Natural killer cell (primary cell): Measurements from ENCODE around the gene CEP350. TPM values are rescaled to one million over a fixed set of nuclear protein-coding genes. Genes with fewer than 3 reads are reported as not detected.

Source experiments
- ATAC-seq, 3 donors: fragments of 150-1000 bp in 2 of 3; fragments of 200-7000 bp in 1 of 3; cut with Tn5 transposase; 1 replicate in 1 of 3; 2 replicates in 2 of 3; pipeline ENCODE4 v1.10.0; 2021; ENCODE audit warnings: mild to moderate bottlenecking in 2 of 3, moderate library complexity in 2 of 3
- DNase-seq, 2 donors: peaks; one replicate each; pipeline versions ENCODE4 v3.0.0 to v3.0.0-alpha.2; 2013 to 2021; ENCODE audit warnings: mixed read lengths in 1 of 2
- H3K27ac ChIP-seq: one replicate; pipeline ENCODE4 v1.5.1; 2013; ENCODE audit warnings: mild to moderate bottlenecking, low read length
- H3K27me3 ChIP-seq: one replicate; pipeline ENCODE4 v1.6.1; 2013; ENCODE audit warnings: low read length; ENCODE audit not compliant: control insufficient read depth, insufficient read depth
- H3K36me3 ChIP-seq: one replicate; pipeline ENCODE4 v1.6.1; 2013; ENCODE audit warnings: low read length; ENCODE audit not compliant: control insufficient read depth, insufficient read depth
- H3K4me1 ChIP-seq: one replicate; pipeline ENCODE4 v1.6.1; 2013; ENCODE audit warnings: low read length; ENCODE audit not compliant: control insufficient read depth, insufficient read depth
- H3K4me3 ChIP-seq: one replicate; pipeline ENCODE4 v1.5.1; 2013; ENCODE audit warnings: low read length
- H3K9me3 ChIP-seq: one replicate; pipeline ENCODE4 v1.6.1; 2013; ENCODE audit warnings: low read length; ENCODE audit not compliant: control insufficient read depth, insufficient read depth
- H3K27ac Mint-ChIP-seq, 2 donors: one replicate each; pipeline ENCODE4 v1.8.0; 2022; ENCODE audit warnings: mild to moderate bottlenecking in 2 of 2, mixed read lengths in 2 of 2, moderate library complexity in 1 of 2
- H3K27me3 Mint-ChIP-seq, 2 donors: one replicate each; pipeline ENCODE4 v1.8.0; 2022; ENCODE audit warnings: low read depth in 2 of 2, mixed read lengths in 2 of 2
- H3K36me3 Mint-ChIP-seq: one replicate; pipeline ENCODE4 v1.8.0; 2022; ENCODE audit warnings: mixed read lengths
- H3K4me1 Mint-ChIP-seq, 2 donors: one replicate each; pipeline ENCODE4 v1.8.0; 2022; ENCODE audit warnings: mixed read lengths in 2 of 2
- H3K4me3 Mint-ChIP-seq: one replicate; pipeline ENCODE4 v1.8.0; 2022; ENCODE audit warnings: mild to moderate bottlenecking, moderate library complexity, mixed read lengths
- H3K9me3 Mint-ChIP-seq, 2 donors: one replicate each; pipeline ENCODE4 v1.8.0; 2022; ENCODE audit warnings: mixed read lengths in 2 of 2
- CTCF ChIP-seq: fragments of 200-600 bp; IDR thresholded peaks from one replicate; pipeline ENCODE4 v1.8.0; 2022; ENCODE audit warnings: antibody characterized with exemption
- WGBS: methylation state at CpG from one replicate; pipeline ENCODE4 v1.1.7; 2013; ENCODE audit warnings: missing lambda C conversion rate; ENCODE audit not compliant: insufficient coverage; 5-methylcytosine and 5-hydroxymethylcytosine counted together
- intact Hi-C: fragments of 100-400 bp; cut with micrococcal nuclease; formaldehyde crosslinking; loops from one replicate; pipeline ENCODE4 v1.14.2; 2022
- total RNA-seq, 4 donors: library from RNA; stranded (reverse); fragments of 120-200 nt in 1 of 4; gene quantifications; one replicate each; pipeline versions ENCODE4 v1.2.3 to v1.2.4, GENCODE V29; 2013 to 2022

The CEP350 gene
- total RNA-seq, 3 donors from 2014 or later (not counting 1 experiment from before 2014, with no cell fraction given) = 66.9 to 83.7 (median 75.3) TPM

- intact Hi-C loops = loop anchor here (2.0 to 10.0 kb wide), 2 partner anchors 36 to 200 kb away; partner anchors contain the start of gene CEP350
- H3K4me1 ChIP-seq = peaks cover 20% of the 10 kb centered on the region
- no peaks in the 10 kb centered on the region for H3K36me3 Mint-ChIP-seq
- no peaks in the 10 kb centered on the region for H3K36me3 ChIP-seq
- no peaks in the 10 kb centered on the region for H3K9me3 ChIP-seq
- H3K27ac ChIP-seq = peak overlapping the region; percentile 49
- ATAC-seq (no peak), DNase-seq (peak in 1 of 2 donors; percentile 26)
- H3K27me3 ChIP-seq = no peaks in the 10 kb centered on the region
- H3K4me1 Mint-ChIP-seq = peaks cover 33 to 39% of the 10 kb centered on the region in 2 donors
- H3K27me3 Mint-ChIP-seq = no peaks in the 10 kb centered on the region
- H3K27ac Mint-ChIP-seq = peak overlapping the region; percentile 68 to 96
- WGBS = 2% methylated on average over 27 of the region's 29 CpGs
- TF ChIP-seq CTCF = no peak
- H3K4me3 Mint-ChIP-seq = peak overlapping the region; percentile 88
- peak overlapping the region; percentile 73 for H3K4me3 ChIP-seq
- no peaks in the 10 kb centered on the region for H3K9me3 Mint-ChIP-seq
These were observed 200.6 kb downstream of the CEP350 start for GRCh38 chr1:180155182-180155682.

- WGBS = 82% methylated on average over 4 of the region's 4 CpGs
- DNase-seq = no peak
These were observed 201.6 kb downstream of the CEP350 start for GRCh38 chr1:180156201-180156600.

GRCh38 chr1:180156631-180157091 is 202.1 kb downstream of the CEP350 start:
- WGBS = 100% methylated on average over 1 of the region's 2 CpGs
- peaks cover 20% of the 10 kb centered on the region for H3K4me1 ChIP-seq
- intact Hi-C loops = loop anchor here (10.0 kb wide), 1 partner anchor 202 kb away; the partner anchor contains the start of gene CEP350
- H3K4me3 ChIP-seq = no peak overlapping the region
- Mint-ChIP-seq H3K4me1 (peaks cover 33 to 44% of the 10 kb centered on the region in 2 donors), H3K36me3 (no peaks in the 10 kb centered on the region), H3K27ac (peak overlapping the region; percentile 68 to 96), H3K27me3 (no peaks in the 10 kb centered on the region), H3K4me3 (peak overlapping the region; percentile 88), H3K9me3 (no peaks in the 10 kb centered on the region)
- no peaks in the 10 kb centered on the region for H3K9me3 ChIP-seq
- TF ChIP-seq CTCF = no peak
- no peak overlapping the region for H3K27ac ChIP-seq
- ATAC-seq (no peak), DNase-seq (no peak)
- H3K27me3 ChIP-seq = no peaks in the 10 kb centered on the region
- H3K36me3 ChIP-seq = no peaks in the 10 kb centered on the region

More at GRCh38 chr1:180156201-180156600, 201.6 kb downstream of the CEP350 start:
- no peak for ATAC-seq
- no peak for TF ChIP-seq CTCF
- H3K4me3 ChIP-seq = no peak overlapping the region
- no peaks in the 10 kb centered on the region for H3K9me3 Mint-ChIP-seq
- no peaks in the 10 kb centered on the region for H3K27me3 ChIP-seq
- intact Hi-C loops = loop anchor here (10.0 kb wide), 1 partner anchor 201 kb away; the partner anchor contains the start of gene CEP350
- H3K4me1 Mint-ChIP-seq = peaks cover 33 to 44% of the 10 kb centered on the region in 2 donors
- H3K36me3 Mint-ChIP-seq = no peaks in the 10 kb centered on the region
- no peaks in the 10 kb centered on the region for H3K36me3 ChIP-seq
- H3K27ac ChIP-seq = no peak overlapping the region
- H3K9me3 ChIP-seq = no peaks in the 10 kb centered on the region
- peak overlapping the region; percentile 88 for H3K4me3 Mint-ChIP-seq
- peak overlapping the region; percentile 68 to 96 for H3K27ac Mint-ChIP-seq
- peaks cover 20% of the 10 kb centered on the region for H3K4me1 ChIP-seq
- H3K27me3 Mint-ChIP-seq = no peaks in the 10 kb centered on the region
